Type B pancreatic cell (in vitro differentiated cells): ENCODE measurements around the gene HEPHL1. TPM values are rescaled to one million over a fixed set of nuclear protein-coding genes. Genes with fewer than 3 reads are reported as not detected.
"Not testable (repeated sequence)": the region's sequence is repeated elsewhere in the genome, so short reads cannot be mapped to it uniquely, and the experiment has no call there.

Experiments
- DNase-seq: peaks from one replicate; pipeline ENCODE4 v3.0.0; 2021; ENCODE audit warnings: mixed read lengths; ENCODE audit not compliant: unreplicated experiment; ENCODE audit errors: extremely low spot score
- H3K27ac Mint-ChIP-seq: 2 replicates; pipeline ENCODE4 v1.8.0; 2021; ENCODE audit warnings: mild to moderate bottlenecking, mixed read lengths
- H3K27me3 Mint-ChIP-seq: 2 replicates; pipeline ENCODE4 v1.8.0; 2021; ENCODE audit warnings: mixed read lengths
- H3K36me3 Mint-ChIP-seq: 2 replicates; pipeline ENCODE4 v1.8.0; 2021; ENCODE audit warnings: mixed read lengths
- H3K4me1 Mint-ChIP-seq: one replicate; pipeline ENCODE4 v1.8.0; 2021; ENCODE audit warnings: mixed read lengths; ENCODE audit not compliant: unreplicated experiment
- H3K4me3 Mint-ChIP-seq: 2 replicates; pipeline ENCODE4 v1.8.0; 2021; ENCODE audit warnings: mild to moderate bottlenecking, mixed read lengths
- H3K9me3 Mint-ChIP-seq: 2 replicates; pipeline ENCODE4 v1.8.0; 2021; ENCODE audit warnings: mixed read lengths
- long read RNA-seq: library from polyadenylated mRNA; unstranded; transcript quantifications from one replicate; pipeline ENCODE4 v2.0.0, GENCODE V29; 2020
- total RNA-seq: library from RNA; stranded (reverse); gene quantifications from 2 replicates; pipeline ENCODE4 v1.2.1, GENCODE V29; 2021; ENCODE audit warnings: low replicate concordance
- TF ChIP-seq, protein P1 (sequence below): fragments of 200-600 bp; sonication (generic); conservative IDR thresholded peaks from 2 replicates; pipeline ENCODE4 v1.5.0; 2021; ENCODE audit warnings: antibody characterized with exemption, mild to moderate bottlenecking

The HEPHL1 gene, protein sequence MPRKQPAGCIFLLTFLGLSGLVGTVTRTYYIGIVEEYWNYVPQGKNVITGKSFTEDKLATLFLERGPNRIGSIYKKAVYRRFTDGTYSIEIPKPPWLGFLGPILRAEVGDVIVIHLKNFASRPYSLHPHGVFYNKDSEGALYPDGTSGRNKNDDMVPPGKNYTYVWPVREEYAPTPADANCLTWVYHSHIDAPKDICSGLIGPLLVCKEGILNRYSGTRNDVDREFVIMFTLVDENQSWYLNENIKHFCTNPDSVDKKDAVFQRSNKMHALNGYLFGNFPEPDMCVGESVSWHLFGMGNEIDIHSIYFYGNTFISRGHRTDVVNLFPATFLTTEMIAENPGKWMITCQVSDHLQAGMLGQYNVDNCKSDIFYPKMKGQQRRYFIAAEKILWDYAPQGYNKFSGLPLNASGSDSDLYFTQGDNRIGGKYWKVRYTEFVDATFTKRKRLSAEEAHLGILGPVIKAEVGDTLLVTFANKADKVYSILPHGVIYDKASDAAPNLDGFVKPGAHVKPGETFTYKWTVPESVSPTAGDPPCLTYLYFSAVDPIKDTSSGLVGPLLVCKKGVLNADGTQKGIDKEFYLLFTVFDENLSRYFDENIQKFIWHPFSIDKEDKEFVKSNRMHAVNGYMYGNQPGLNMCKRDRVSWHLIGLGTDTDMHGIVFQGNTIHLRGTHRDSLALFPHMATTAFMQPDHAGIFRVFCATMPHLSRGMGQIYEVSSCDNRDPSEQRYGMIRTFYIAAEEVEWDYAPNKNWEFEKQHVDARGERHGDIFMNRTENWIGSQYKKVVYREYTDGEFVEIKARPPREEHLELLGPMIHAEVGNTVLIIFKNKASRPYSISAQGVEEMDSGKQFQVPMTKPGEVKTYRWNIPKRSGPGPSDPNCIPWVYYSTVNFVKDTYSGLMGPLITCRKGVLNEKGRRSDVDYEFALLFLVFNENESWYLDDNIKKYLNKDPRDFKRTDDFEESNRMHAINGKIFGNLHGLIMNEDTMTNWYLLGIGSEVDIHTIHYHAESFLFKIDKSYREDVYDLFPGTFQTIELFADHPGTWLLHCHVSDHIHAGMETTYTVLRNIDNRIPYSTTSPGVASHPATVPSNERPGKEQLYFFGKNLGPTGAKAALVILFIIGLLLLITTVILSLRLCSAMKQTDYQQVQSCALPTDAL
- total RNA-seq: 0.05 TPM in 1 of 2 replicates, not detected in the other
- long read RNA-seq, partial matches to known transcripts: 0 of 1 reads
- long read RNA-seq, other reads (novel, unspliced or antisense): 1 of 1 reads

DNA sequence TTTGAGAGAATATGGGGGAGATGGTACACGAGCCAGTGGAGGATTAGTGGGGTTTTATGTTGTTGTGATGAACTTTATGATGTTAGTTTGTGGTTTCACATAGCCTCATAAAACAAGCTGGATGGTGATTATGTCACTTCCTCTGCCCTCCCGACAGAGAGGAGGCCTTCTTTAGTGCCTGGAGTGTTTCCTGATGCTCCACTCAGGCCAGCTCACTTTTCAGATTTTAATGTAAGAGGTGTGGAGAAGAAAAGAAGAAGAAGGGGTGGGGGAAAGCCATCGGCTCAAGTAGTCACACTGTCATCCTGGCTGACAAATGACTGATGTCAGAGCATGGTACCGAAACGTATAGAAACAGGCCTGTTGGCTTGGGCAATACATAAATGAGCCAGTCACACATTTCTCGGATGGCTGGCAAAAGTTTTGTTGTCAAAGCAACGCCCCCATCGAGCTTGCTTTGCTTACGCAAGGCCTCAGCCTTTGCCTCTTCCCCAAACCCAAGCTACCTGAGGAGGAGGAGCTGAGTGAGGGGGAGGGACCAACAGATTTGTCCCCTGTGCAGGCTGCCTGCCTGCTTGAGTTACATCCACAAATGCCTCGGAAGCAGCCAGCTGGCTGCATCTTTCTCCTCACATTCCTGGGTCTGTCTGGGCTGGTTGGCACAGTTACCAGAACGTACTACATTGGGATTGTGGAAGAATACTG lies at the start of gene HEPHL1:
TSS of gene HEPHL1 (plus strand) at position 578 of the 705 bp plus-strand sequence. CDS start at position 593, 15 bp downstream.
- H3K27ac Mint-ChIP-seq: no peak within 1 kb of the TSS
- DNase-seq: no peak
- no peaks in the 10 kb centered on the region for H3K9me3 Mint-ChIP-seq
- TF ChIP-seq, protein P1, sequence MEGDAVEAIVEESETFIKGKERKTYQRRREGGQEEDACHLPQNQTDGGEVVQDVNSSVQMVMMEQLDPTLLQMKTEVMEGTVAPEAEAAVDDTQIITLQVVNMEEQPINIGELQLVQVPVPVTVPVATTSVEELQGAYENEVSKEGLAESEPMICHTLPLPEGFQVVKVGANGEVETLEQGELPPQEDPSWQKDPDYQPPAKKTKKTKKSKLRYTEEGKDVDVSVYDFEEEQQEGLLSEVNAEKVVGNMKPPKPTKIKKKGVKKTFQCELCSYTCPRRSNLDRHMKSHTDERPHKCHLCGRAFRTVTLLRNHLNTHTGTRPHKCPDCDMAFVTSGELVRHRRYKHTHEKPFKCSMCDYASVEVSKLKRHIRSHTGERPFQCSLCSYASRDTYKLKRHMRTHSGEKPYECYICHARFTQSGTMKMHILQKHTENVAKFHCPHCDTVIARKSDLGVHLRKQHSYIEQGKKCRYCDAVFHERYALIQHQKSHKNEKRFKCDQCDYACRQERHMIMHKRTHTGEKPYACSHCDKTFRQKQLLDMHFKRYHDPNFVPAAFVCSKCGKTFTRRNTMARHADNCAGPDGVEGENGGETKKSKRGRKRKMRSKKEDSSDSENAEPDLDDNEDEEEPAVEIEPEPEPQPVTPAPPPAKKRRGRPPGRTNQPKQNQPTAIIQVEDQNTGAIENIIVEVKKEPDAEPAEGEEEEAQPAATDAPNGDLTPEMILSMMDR: no peak
- H3K4me3 Mint-ChIP-seq: no peak within 1 kb of the TSS
- H3K4me1 Mint-ChIP-seq: no peaks in the 10 kb centered on the region
- H3K27me3 Mint-ChIP-seq: no peaks in the 10 kb centered on the region
- no peaks in the 10 kb centered on the region for H3K36me3 Mint-ChIP-seq

DNA sequence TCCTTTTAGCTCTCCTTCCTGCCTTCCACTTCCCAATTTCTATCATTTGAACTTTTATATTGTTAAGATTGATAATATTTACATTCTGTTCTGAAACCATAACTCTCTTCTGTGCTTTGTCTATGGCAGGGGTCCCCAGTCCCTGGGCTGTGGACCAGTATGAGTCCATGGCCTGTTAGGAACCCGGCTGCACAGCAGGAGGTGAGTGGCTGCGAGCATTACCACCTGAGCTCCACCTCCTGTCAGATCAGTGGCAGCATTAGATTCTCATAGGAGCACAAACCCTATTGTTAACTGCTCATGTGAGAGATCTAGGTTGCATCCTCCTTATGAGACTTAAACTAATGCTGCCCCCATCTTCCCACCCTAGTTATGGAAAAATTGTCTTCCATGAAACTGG lies 48.4 kb upstream of the HEPHL1 start:
- H3K27ac Mint-ChIP-seq: no peak overlapping the region

DNA sequence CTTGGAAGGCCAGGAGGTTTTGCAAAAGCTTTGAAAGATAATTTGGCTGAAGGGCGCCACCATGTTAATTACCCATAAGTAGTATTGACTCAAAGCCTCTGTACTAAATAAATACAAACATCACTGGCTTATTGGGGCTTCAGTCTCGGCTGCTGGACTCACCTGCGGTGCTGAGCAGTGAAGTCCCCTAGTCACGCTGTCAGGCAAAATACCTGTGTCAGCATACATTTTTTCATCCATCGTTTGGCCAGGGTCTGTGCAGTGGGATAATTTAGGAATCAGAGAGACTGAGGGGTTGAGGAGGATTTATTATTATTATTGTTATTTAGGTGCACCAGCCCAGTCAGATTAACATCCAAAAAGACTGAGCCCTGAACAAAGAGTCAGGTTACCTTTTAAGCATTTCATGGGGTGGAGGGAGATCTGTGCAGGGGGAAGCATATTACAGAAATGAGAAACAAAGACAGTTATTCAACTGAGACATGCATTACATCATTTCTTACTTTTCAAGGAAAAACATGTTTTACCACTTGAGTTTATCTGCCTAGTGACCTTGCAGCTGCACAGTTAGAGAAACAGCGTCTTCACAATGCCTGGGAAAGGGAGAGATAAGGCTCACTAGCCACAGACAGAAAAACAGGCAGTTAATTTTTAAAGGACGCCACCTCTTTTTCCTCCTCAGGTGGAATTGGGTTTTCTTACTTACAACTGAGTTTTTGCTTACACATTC lies 47.7 kb upstream of the HEPHL1 start:
- H3K27ac Mint-ChIP-seq, H3K9me3 Mint-ChIP-seq, H3K36me3 Mint-ChIP-seq, DNase-seq, H3K27me3 Mint-ChIP-seq, H3K4me1 Mint-ChIP-seq: not testable (repeated sequence)
- H3K4me3 Mint-ChIP-seq: peak overlapping the region; percentile 3

More for the DNA sequence above, 48.4 kb upstream of the HEPHL1 start:
- Mint-ChIP-seq H3K9me3 (no peaks in the 10 kb centered on the region), H3K4me1 (peaks cover 7% of the 10 kb centered on the region), H3K27me3 (peaks cover 3% of the 10 kb centered on the region), H3K36me3 (no peaks in the 10 kb centered on the region), H3K4me3 (no peak overlapping the region)
- TF ChIP-seq, protein P1: no peak
- DNase-seq: no peak

DNA sequence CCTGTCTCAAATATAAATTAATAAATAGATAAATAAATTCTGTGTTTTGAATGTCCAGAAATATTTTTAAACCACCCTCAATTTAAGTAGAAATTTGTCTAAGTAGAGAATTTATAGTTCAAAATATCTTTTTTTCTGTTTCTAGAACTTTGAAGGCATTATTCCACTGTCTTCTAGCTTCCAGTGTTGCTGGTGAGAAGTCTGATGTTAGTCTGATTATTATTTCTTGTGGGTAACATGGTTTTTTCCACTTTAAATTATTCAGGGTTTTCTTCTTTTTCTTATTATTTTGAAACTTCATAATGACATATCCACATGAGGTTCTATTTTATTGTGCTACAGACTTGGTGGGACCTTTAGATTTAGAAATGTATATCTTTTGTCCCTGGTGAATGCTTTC lies 46.4 kb upstream of the HEPHL1 start:
- TF ChIP-seq, protein P1: no peak
- Mint-ChIP-seq H3K9me3 (no peaks in the 10 kb centered on the region), H3K4me3 (no peak overlapping the region), H3K4me1 (peaks cover 7% of the 10 kb centered on the region), H3K36me3 (no peaks in the 10 kb centered on the region), H3K27me3 (peaks cover 6% of the 10 kb centered on the region), H3K27ac (no peak overlapping the region)
- no peak for DNase-seq

DNA sequence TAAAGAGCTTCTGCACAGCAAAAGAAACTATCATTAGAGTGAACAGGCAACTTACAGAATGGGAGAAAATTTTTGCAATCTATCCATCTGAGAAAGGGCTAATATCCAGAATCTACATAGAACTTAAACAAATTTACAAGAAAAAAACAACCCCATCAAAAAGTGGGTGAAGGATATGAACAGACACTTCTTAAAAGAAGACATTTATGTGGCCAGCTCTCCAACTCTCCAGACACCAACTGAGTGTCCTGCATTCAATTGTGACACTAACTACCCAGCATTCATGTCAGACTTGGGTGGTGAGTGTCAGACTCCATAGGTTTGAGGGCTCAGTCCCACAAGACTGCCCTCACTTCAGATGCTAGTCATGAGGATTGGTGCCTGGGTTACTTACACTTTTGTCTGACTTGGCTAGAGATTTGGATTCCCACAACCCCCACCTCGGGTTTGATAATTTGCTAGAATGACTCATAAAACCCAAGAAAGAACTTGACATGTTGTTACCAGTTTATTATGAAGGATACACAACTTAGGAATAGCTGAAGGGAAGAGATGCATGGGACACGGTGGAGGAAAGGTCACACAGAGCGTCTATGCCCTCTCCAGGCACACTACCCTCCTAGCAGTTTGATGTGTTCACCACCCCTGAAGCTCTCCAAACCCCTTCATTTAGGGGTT lies 44.4 kb upstream of the HEPHL1 start:
- H3K27ac Mint-ChIP-seq, DNase-seq, H3K27me3 Mint-ChIP-seq, H3K4me1 Mint-ChIP-seq, H3K9me3 Mint-ChIP-seq, H3K4me3 Mint-ChIP-seq, H3K36me3 Mint-ChIP-seq: not testable (repeated sequence)
